Activated gamma-delta T cell (primary cell): ENCODE data around the gene SPNS3.

Source experiments
- DNase-seq: peaks from one replicate; lab custom pipeline; 2025; lab: John Stamatoyannopoulos, UW

Gene SPNS3

DNA sequence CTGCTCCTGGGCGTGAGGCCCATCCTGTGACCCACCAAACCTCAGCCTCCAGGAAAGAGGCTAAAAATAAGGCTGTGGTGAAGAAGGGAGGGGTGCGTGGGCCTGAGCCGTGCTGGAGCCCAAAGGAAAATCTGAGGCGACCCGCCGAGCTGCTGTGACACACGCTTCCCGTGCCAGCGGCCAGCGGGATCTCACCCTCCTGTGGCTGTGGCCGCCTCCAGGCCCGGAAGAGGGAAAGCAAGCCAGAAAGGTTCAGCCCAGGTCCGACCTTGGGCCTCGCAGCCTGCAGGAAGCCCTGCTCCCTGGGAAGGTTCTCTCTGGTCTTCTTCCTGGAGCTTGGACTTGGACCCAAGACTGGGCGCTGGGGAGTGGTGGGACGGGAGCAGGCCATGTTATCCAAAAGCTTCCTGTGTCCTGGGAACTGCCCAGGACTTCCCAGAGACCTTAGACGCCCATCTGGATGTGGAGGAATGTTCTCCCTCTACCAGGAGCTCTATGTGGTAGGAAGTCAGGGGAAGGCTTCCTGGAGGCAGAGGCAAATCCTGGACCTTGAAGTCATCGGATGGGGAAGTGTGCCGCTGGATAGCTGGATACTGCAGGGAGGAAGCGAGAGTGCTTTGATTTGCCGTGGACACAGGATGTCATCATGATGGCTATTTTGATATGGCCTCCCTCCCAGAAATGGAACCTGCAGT lies 76.3 kb downstream of the SPNS3 start:
- no peak for DNase-seq

DNA sequence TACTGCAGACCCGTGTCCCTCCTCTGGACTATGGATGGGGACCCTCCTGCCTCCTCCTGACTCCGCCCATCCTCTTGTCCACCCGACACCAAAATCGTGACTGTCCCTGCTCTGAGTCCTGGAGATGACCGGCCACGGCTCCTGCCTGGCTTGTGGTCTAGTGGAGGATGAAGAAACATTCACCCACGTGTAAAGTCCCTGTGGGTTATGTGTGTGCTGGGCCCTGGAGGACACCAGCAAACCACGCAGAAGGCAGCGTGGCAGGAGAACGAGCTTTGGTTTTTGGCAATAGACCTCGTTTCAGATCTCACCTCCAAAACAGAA lies 76.8 kb downstream of the SPNS3 start:
- no peak for DNase-seq

DNA sequence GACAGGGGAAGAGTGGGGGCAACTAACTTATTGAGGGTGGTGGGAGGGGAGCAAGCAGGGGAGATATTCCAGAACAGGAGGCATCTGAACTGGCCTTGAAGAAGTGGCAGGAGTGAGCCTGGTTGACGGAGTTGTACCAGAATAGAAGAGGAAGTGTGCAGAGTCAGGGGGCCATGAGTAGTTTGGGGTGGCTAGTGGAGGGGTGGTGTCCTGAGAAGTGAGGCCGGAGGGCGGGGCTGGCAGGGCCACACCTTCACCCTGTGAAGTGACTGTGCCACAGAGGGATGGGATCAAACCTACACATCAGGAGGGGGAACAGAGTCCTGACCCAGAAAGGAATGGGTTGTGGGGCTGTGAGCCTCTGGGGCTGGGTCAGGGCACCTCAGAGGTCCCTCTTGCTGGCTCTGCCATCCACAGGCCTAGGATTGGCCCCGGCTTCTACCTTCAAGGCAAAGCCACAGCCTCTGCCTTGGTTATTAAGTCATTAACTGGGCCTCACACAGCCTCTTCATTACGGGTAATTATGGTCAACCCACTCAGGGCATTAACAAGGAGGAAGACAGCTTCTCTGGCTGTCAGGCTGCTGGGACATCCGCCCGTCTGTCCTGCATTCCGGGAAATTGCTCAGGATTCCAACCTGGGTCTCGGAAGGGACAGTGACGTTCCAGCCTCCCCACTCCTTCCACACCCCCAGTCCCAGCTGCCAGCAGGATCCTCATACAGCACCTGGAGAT lies 77.6 kb downstream of the SPNS3 start:
- no peak for DNase-seq

DNA sequence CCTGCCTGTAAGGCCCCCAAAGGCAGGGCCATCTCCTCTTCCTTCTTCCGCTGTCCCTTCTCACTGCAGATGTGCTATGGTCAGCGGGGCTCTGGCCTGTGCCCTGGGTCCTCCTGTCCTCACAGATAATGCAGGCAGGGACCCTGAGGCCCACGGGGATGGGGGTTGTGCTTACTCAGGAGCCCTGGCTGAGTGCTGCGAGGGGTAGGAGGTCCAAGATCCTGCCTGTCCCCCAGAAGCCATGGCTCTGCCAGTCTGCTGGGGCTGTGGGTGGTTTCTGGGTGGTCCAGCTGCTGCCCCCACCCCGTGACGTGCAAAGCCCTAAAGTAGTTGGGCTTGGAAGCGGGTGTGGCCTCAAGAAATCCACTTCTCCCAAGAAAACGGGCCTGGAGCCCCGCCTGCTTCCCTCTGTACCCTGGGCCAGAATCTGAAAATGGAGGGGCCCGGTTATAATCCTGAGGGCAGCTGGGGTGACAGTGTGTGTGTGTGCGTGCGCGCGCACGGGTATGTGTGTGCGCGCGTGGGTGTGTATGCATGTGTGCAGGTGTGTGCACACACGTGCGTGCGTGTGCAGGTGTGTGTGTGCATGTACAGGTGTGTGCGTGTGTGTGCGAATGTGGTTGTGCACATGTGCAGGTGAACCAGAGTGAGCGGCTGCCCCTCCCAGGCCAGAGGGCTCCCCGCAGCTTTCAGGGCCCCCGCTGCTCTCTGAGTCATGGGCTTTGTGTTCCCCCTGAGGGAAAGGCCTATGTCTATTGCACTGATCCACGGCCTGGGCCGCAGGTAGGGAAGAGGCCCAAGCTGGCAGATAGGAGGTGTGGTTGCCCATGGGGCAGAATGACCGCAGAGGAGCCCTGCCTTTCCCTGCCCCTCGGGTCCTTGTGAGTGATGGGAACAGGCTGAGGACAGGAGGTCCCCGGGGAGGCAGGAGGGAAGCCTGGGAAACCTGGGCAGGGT lies 78.7 kb downstream of the SPNS3 start:
- DNase-seq: no peak

DNA sequence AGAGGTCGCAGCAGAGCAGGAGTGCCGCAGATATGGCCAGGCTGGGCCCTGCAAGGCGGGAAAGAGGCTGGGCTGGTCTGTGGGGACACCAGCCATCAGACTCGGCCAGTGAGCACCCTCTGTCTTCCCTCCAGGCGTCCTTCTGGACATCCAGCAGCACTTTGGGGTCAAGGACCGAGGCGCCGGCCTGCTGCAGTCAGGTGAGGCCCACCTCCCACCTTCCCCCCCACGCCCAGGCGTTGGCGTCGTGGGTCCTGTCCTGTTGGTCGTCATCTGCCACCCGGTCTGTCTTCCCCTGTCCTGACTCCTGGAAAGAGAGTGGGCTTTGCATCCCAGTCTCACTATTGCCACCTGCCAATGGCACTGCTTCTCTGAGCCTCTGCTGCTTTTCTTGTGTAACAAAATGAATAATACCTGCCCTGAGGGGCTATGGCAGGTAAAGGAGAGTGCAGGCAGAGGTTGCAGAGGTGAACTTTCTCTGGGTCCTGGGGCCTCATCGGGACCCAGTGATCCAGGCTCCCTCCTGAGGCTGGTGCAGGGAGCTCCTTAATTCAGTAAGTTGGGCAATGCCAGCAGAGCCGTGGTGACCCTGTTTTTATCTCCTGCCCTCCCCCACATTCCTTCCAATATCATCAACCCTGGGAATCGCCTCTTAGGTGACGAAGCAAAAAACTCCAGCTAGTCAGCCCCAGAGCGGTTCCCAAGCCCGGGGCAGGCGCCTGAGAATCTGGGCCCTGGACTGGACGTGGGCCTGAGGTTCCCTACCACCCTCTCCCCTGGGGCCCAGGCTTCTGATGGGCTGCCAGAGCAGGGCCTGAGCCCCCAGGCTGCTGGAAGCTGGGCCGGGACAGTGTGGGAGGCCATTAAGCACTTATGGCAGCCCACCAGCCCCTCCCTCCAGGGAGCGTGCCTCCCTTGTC lies 79.6 kb downstream of the SPNS3 start:
- no peak for DNase-seq

DNA sequence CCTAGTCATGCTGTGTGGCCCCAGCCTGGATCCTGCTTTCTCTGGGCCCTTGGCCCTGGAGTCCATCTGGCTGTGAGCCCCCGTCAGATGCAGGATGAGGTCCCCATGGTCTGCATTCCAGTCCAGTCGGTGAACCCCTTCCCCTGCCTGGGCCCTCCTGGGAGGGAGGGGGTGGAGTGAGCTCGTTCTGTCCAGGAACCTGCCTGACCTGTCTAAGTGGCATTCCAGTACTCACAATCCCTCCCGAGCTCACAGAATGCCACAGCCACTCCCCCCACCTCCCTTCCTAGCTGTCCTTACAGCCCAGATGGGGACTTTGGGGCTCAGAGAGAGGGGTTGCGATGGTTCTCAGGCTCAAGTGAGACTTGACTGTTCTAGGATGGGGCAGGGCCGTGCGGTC lies 80.5 kb downstream of the SPNS3 start:
- DNase-seq: no peak

DNA sequence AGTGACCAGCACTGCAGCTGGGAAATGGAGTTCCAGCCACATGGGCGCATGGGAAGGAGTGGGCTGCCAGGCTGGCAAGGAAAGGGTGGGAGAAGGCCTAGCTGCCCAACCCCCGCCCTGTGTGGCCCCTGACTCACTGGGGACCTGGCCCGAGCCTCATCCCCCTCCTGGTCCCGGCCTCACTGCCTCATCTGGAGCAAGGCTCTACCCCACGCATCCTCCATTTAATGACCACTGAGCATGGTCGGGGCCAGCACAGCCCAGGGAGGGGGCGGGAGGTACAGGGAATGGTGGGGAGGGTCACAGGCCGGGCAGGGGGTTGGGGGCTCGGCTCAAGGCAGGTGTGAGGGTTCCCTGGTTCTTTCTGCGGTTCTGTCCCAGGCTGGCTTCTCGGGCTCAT lies 81.0 kb downstream of the SPNS3 start:
- DNase-seq: no peak

DNA sequence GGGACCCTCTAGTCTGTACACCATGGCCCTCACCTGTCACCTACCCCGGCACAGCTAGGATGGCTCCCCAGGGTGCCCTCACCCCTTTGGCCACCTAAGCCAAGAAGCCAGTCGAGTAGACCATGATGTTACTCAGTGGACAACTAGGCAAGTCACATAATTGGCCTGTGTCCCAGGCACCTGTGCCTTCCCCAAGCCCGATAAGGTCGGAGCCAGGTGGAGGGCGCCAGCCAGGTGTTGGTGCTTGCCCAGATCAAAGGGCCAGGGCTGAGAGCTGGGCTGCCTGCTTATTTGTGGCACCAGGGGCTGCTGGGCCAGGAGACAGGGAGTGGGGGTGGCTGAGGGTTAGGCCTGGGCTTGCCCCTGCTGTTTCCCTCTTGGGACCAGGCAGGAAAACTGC lies 81.8 kb downstream of the SPNS3 start:
- no peak for DNase-seq

DNA sequence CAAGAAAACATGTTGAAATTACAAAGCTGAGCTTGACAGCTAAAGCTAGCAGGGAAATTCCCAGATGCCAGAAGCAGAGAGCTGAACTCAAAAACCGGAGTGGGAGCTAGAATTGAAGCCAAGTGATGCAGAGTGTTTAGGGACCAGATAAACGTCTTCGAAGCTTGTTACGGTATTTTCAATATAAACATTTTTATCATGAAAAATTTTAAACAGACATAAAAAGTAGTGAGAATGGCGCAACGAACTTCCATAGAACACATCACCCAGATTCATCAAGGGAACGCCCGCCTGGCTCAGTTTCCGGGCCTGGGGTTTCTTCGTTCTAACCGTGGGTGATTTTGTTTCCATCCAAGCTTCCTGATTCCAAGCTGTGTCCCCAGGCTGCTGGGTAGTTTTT lies 83.0 kb downstream of the SPNS3 start:
- DNase-seq: no peak

DNA sequence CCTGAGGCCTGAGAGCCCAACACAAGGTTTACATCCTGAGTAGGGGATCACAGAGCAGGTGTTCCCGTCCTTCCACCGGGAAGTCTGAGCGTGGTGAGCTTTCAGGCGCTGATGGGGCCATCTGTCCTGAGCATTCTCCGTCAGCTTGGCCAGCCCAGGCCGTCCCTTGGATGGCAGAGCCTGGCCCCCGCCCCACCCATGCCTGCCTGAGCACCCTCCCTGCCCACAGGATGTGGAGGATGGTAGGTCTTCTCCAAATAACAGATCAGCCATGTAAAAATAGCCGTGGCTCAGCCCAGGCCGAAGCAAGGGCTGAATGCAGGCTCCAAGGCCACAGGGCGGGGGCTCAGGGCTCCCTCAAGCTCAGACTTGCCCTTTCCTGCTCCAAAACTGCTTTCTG lies 85.2 kb downstream of the SPNS3 start:
- no peak for DNase-seq

DNA sequence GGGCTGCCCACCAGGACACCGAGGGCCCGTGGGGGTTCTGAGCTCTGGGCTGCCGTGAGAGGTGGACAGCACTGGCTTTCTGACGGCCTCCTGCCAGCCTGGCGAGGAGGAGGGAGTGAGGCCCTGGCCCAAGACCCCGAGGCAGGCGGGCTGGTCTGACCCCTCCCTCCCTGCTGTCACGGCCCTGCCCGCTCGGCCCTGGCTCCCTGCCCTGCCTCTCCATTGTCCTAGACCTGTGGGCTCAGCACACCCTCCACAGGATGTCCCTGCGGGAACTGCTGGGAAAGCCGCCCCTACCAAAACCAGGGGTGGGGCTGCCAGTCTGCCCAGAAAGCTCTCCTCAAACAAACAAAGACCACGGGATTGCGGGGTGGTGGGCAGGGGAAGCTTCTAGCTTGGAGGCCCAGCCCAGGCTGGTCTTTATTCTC lies 85.6 kb downstream of the SPNS3 start:
- no peak for DNase-seq

DNA sequence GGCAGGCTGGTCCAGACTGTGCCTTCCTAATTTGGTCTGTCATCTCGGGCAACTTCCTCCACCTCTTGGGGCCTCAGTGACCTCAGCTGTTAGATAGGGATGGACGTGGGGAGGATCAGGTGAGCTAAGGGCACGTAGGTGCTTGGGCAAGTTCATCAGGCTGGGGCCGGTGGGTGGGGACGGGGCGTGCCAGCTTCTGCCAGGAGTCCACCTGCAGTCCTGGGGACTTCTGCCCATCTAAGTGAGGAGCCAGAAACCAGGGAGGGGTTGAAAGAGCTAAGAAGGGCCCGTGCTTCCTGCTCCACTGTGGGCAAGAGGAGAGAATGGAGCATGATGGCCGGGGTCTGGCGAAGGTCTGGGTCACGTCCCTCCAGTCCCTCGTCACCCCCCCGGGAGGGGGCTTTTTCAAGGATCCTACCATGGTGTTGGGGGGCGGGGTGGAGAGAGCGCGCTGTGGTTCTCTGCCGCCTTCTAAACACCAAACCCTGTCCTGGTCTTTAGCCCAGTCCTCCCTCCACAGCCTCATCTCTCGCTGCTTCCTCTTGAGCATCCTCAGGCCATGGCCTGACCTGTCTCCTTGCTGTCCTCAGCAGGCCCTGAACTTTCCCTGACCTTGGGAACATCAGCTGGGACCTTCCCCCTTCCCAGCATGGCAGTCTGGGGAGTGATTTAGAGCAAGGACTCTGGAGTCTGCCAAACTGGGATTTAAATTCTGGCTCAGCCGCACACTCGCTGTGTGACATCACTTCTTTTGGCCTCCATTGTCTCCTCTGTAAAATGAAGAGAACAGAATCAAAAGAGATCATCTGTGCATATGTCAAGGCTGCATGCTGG lies 86.5 kb downstream of the SPNS3 start:
- DNase-seq: no peak

DNA sequence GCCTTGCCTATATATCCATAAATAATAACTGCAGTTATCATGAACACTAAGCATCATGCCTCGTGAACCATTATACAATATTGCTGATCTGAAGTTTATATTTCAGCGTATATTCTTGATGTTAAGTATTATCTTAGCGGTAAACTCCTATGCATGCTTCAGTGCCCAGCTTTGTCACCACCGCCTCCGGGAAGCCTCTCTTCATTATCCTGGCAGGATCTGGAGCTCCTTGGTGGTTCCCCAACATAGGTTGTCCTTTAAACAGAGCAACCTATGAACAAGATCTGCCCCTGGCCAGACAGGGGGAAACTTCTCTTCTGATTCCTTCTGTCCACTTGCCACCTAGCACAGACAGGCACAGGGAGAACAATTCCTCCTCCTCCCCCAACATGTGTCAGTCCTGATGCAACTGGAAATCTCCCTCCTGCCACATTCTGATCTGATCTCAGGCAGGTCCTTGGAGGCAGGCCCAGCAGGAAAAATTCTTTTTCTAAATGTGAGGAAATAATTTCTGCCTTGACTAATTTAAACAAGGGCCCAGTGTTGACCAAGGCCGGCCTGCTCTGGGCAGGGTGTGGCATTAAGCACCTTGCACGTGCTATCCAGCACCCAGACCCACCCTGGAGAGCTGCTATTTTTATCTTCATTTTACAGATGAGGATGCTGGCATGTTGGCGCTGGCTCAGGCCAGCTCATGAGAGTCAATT lies 87.3 kb downstream of the SPNS3 start:
- DNase-seq: no peak

DNA sequence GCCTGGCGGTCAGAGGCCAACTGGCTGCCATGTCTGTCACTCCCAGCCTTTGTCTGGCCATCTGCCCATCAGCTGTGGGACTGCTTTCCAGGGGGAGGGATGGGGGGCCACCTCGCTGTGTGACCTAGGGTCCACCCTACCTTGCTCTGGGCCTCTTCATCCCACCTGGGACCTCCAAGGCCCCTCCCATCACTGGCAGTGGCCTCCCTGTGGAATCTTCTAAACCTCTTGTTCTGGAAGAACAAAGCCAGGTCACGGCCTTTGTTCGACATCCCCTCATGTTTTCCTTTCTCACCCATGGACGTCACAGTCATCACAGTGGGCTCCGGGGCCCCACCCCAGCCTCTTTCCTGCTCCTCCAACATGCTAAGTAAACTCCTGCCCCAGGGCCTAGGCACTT lies 88.9 kb downstream of the SPNS3 start:
- no peak for DNase-seq

DNA sequence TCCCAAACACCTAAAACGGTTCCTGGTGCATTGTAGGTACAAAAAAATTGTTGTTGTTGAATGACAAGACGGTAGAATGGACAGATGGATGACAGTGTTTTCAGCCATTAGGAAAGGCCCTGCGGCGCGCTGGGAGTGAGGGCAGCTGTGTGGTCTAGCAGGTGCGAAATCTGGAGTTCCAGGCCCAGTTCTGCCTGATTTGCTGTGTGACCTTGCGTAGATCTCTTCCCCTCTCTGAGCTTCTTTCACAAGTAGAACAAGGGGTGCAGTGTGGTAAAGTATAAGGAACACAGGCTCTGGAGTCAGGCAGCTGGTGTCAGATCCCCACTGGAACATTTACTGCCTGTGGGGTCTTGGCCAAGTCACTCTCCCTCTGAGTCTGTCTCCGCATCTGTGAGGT lies 90.2 kb downstream of the SPNS3 start:
- DNase-seq: no peak

DNA sequence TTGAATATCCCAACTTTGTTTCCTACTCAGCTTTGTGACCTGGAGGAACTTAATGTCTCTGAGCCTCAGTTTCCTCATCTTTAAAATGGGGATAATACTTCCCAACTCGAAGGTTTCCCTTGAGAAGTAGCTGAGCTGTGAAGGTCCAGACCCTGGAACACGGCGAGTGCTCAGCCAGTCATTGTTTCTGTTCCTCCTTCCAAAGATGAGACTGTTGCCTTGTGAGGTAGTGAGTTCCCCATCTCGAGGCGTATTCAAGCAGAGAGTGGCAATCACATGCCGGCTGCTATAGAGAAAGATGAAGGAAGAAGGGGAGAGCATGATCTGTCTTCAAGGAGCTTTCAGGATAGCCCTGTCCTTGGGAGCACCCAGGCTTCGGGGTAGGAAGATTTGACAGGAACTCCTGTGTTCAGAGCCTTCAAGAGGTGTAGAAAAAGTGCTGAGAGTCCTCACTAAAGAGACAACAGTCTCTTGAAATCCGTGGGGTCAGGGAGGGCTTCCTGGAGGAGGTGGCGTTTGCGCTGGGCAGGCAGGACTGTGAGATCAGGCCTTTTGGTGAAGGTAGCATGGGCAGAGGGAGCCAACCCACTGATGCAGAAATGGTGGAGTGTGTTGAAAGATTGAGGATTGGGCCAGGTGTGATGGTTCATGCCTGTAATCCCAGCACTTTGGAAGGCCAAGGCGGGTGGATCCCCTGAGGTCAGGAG lies 92.1 kb downstream of the SPNS3 start:
- DNase-seq: no peak

DNA sequence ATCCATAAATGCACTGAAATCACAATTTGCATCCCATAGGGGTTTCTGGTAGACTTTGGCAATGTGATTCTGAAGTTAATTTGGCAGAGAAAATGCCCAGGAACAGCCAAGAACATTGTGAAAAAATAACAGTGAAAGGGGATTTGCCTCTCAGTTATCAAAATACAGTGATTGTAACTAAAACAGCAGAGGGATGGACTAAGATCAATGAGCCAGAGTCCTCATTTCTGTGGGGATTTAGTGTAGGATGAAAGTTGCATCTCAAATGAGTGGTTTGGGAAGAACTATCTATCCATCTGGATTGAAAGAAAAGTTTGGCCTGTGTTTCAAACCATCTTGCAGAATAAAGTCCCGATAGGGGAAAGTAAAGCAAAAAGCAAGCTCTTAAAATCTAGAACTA lies 93.4 kb downstream of the SPNS3 start:
- no peak for DNase-seq

DNA sequence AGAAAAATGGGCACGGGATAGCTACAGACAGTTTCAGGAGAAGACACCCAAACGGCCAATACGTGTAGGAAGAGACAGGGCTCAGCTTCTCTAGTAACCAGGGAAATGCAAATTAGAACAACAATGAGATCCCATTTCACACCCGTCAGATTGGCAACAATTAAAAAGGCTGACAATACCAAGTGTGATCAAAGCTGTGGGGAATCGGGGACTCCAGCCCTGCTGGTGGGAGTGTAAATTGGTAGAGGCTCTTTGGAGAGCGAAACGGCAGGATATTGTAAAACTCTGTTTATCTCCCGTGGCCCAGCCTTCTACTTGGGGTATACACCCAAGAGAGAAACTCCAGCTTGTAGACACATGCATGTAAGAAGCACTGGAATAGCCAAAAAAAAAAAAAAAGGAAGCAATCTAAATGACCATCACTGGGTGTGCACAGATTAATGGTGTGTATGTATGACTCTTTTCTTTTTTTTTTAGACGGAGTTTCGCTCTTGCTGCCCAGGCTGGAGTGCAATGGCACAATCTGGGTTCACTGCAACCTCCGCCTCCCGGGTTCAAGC lies 93.9 kb downstream of the SPNS3 start:
- no peak for DNase-seq

DNA sequence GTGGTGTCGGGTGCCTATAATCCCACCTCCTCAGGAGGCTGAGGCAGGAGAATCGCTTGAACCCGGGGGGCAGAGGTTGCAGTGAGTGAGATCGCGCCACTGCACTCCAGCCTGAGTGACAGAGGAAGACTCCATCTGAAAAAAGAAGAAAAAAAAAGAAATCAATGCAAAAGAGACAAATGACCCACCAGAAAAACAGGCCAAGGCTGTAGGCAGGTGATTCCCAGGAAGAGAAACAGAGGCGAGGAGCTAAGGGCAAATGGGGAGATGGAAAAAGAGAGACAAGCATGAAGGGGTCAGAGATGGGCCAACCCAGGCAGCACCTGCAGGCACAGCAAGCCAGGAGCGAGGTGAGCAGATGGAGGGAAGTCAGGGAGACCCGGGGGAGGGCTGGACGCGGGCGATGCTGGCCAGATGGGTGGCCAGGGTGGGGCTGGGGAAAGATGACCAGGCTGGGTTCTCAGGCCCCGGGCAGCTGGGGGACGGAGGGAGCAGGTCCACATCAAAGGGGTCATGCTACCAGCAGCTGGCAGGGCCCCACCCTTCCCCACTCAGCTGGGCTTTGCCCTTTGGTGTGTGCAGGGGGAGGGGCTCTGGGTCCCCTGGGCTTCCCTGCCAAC lies 95.9 kb downstream of the SPNS3 start:
- no peak for DNase-seq
